T-helper 17 cell (primary cell): ENCODE measurements around the gene ITSN2. TPM values are rescaled to one million over a fixed set of nuclear protein-coding genes. Genes with fewer than 3 reads are reported as not detected.

Experiments
- ATAC-seq: fragments of 150-1000 bp; cut with Tn5 transposase; 2 replicates; pipeline ENCODE4 v1.10.0; 2021; ENCODE audit warnings: mild to moderate bottlenecking, moderate library complexity
- DNase-seq, 3 donors: peaks; one replicate each; pipeline versions ENCODE4 v3.0.0 to v3.0.0-alpha.2; 2020 to 2021
- H3K9me3 ChIP-seq: one replicate; pipeline ENCODE4 v1.7.0; 2013; ENCODE audit warnings: low read length, mild to moderate bottlenecking; ENCODE audit not compliant: control insufficient read depth, poor library complexity, severe bottlenecking
- H3K27ac Mint-ChIP-seq: one replicate; pipeline ENCODE4 v1.8.0; 2022; ENCODE audit warnings: mild to moderate bottlenecking, moderate library complexity, mixed read lengths
- H3K27me3 Mint-ChIP-seq: one replicate; pipeline ENCODE4 v1.8.0; 2022; ENCODE audit warnings: mixed read lengths
- H3K36me3 Mint-ChIP-seq: one replicate; pipeline ENCODE4 v1.8.0; 2022; ENCODE audit warnings: low read depth, mixed read lengths
- H3K4me1 Mint-ChIP-seq: one replicate; pipeline ENCODE4 v1.8.0; 2022; ENCODE audit warnings: mild to moderate bottlenecking, mixed read lengths
- H3K4me3 Mint-ChIP-seq: one replicate; pipeline ENCODE4 v1.8.0; 2022; ENCODE audit warnings: mild to moderate bottlenecking, moderate library complexity, mixed read lengths
- total RNA-seq, 4 donors: library from RNA in 2 of 4; stranded (reverse) in 2 of 4; gene quantifications; one replicate each; pipeline ENCODE4 v1.2.3 and lab custom pipeline; 2022 to 2026

Gene ITSN2
- total RNA-seq, 2 donors from 2014 or later = 90.5 to 95.5 TPM

DNA sequence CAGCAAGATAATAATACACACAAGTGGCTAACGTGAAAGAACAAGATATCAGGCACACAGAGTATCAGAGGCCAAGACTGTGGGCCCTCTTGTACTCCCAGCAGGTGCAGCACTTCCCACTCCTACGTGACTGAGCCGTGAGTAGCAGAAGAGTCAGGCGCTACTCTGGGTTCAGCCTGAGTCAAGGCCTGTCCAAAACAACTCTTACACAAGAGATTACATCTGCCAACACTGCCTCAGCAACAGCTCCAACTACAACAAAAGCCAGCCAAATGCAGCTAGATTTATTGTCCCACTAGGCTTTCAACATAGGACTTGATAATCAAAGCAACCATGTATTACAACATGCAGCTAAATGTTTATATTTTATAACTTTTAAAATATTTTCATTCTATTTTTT lies 56.2 kb downstream of the ITSN2 start:
- DNase-seq (no peak), ATAC-seq (no peak)
- peaks cover 13% of the 10 kb centered on the region for H3K36me3 Mint-ChIP-seq
- peaks cover 6% of the 10 kb centered on the region for H3K4me1 Mint-ChIP-seq
- H3K9me3 ChIP-seq = no peaks in the 10 kb centered on the region
- H3K27ac Mint-ChIP-seq = no peak overlapping the region
- H3K27me3 Mint-ChIP-seq = no peaks in the 10 kb centered on the region
- H3K4me3 Mint-ChIP-seq = peak overlapping the region; percentile 7

- DNase-seq (no peak), ATAC-seq (no peak)
- peaks cover 13% of the 10 kb centered on the region for H3K36me3 Mint-ChIP-seq
- H3K9me3 ChIP-seq = no peaks in the 10 kb centered on the region
- no peaks in the 10 kb centered on the region for H3K27me3 Mint-ChIP-seq
- H3K4me3 Mint-ChIP-seq = no peak overlapping the region
- H3K4me1 Mint-ChIP-seq = peaks cover 3% of the 10 kb centered on the region
- no peak overlapping the region for H3K27ac Mint-ChIP-seq
Measured at GRCh38 chr2:24301599-24301998, 58.7 kb downstream of the ITSN2 start.

DNA sequence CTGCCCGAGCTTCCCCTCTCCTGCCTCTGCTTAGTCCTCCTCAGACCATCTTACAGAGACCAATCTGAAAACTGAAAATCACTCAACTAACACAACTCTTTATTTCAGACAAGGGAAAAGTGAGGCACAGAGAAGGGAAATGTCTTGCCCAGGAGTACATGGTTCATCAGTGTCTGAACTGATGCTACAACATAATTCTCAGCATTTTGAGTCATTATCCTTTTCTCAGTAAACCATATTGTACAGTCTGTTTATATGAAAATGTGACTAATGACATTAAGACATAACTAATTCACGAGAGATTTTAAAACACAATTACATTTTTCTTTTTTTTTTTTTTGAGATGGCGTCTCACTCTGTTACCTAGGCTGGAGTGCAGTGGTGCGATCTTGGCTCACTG lies 62.7 kb downstream of the ITSN2 start:
- DNase-seq (no peak), ATAC-seq (no peak)
- H3K27me3 Mint-ChIP-seq = no peaks in the 10 kb centered on the region
- H3K36me3 Mint-ChIP-seq = peaks cover 13% of the 10 kb centered on the region
- H3K4me1 Mint-ChIP-seq = peaks cover 5% of the 10 kb centered on the region
- H3K9me3 ChIP-seq = no peaks in the 10 kb centered on the region
- H3K27ac Mint-ChIP-seq = no peak overlapping the region
- no peak overlapping the region for H3K4me3 Mint-ChIP-seq

DNA sequence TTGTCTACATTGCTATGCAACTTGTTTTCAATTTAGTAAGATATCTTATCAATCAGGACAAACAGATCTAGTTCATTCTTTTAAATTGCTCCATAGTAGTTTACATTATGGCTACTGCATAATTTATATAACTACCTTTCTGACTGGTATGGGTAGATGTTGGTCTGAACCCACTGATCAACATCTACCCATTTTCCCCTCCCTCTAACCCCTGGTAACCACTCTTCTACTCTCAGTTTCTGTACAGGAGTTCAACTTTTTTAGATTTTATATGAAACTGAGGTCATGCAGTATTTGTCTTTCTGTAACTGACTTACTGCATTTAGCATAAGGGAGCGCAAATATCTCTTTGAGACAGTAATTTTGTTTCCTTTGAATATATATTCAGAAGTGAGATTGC lies 73.2 kb downstream of the ITSN2 start:
- H3K27ac Mint-ChIP-seq = peak overlapping the region; percentile 80
- no peak for ATAC-seq
- peaks cover 6% of the 10 kb centered on the region for H3K36me3 Mint-ChIP-seq

GRCh38 chr2:24285484-24286152 lies 74.7 kb downstream of the ITSN2 start:
- H3K27me3 Mint-ChIP-seq = no peaks in the 10 kb centered on the region
- H3K36me3 Mint-ChIP-seq = peaks cover 5% of the 10 kb centered on the region
- no peak overlapping the region for H3K4me3 Mint-ChIP-seq
- peaks cover 9% of the 10 kb centered on the region for H3K4me1 Mint-ChIP-seq
- no peaks in the 10 kb centered on the region for H3K9me3 ChIP-seq
- ATAC-seq (no peak), DNase-seq (no peak)
- H3K27ac Mint-ChIP-seq = no peak overlapping the region

More for the DNA sequence above, 73.2 kb downstream of the ITSN2 start:
- DNase-seq = no peak
- no peaks in the 10 kb centered on the region for H3K9me3 ChIP-seq
- Mint-ChIP-seq H3K4me1 (peaks cover 10% of the 10 kb centered on the region), H3K4me3 (no peak overlapping the region), H3K27me3 (no peaks in the 10 kb centered on the region)

- peaks cover 4% of the 10 kb centered on the region for H3K36me3 Mint-ChIP-seq
- H3K27me3 Mint-ChIP-seq = no peaks in the 10 kb centered on the region
- peaks cover 6% of the 10 kb centered on the region for H3K4me1 Mint-ChIP-seq
- no peak overlapping the region for H3K27ac Mint-ChIP-seq
- ATAC-seq (no peak), DNase-seq (no peak)
- no peaks in the 10 kb centered on the region for H3K9me3 ChIP-seq
- no peak overlapping the region for H3K4me3 Mint-ChIP-seq
Measured at GRCh38 chr2:24280645-24281044, 79.7 kb downstream of the ITSN2 start.

GRCh38 chr2:24280161-24280560 lies 80.2 kb downstream of the ITSN2 start:
- DNase-seq (no peak), ATAC-seq (no peak)
- no peaks in the 10 kb centered on the region for H3K9me3 ChIP-seq
- H3K4me1 Mint-ChIP-seq = peaks cover 6% of the 10 kb centered on the region
- no peak overlapping the region for H3K4me3 Mint-ChIP-seq
- H3K27me3 Mint-ChIP-seq = no peaks in the 10 kb centered on the region
- peaks cover 4% of the 10 kb centered on the region for H3K36me3 Mint-ChIP-seq
- H3K27ac Mint-ChIP-seq = no peak overlapping the region

DNA sequence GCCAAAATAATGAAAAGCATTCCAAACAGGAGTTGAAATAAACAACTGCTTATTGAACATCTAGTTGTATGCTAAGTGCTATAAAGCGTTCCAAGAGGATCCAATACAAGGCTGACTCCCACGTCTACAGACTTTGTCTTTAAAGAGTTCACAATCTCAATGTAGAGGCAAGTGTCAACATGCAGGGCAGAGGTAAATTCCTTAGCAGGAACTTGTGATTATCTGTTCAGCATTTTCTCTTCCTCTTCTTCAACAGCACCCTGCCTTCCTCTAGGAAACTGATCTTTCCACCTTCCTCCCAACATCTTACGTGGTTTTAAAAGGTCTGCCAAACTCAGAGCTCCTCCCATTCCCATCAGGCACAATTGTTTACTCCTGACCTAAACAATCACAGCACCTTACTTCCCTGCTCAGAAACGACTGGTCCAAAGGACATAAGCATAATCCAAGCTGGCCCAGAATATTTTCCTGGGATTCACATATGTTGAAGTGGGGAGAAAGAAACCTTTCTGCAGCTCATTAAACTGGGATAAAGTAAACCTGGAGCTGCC lies 83.9 kb downstream of the ITSN2 start:
- DNase-seq (no peak), ATAC-seq (no peak)
- H3K9me3 ChIP-seq = no peaks in the 10 kb centered on the region
- no peaks in the 10 kb centered on the region for H3K27me3 Mint-ChIP-seq
- H3K4me3 Mint-ChIP-seq = no peak overlapping the region
- H3K27ac Mint-ChIP-seq = peak overlapping the region; percentile 39
- H3K36me3 Mint-ChIP-seq = peaks cover 12% of the 10 kb centered on the region
- peaks cover 6% of the 10 kb centered on the region for H3K4me1 Mint-ChIP-seq

DNA sequence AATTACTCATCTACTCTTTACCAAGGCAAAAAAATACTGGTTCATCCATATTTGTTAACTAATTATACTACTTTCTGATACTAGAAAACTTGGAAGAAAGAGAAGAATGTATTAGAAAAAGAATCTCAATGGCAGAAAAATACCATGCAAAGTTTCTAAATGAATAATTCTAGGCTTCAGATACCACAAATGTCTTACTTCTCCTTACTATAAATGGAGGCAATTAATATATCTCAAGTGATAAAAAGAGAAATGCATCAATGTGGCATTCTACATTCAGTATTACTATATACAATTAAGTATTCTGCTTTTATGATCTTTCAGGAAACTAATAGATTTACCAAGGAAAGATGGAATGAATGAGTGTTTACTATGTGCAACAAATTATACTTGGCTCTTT lies 85.5 kb downstream of the ITSN2 start:
- ATAC-seq (no peak), DNase-seq (no peak)
- H3K9me3 ChIP-seq = no peaks in the 10 kb centered on the region
- Mint-ChIP-seq H3K27me3 (no peaks in the 10 kb centered on the region), H3K27ac (no peak overlapping the region), H3K4me1 (peaks cover 10% of the 10 kb centered on the region), H3K36me3 (peaks cover 18% of the 10 kb centered on the region), H3K4me3 (no peak overlapping the region)

- DNase-seq = no peak
- H3K9me3 ChIP-seq = no peaks in the 10 kb centered on the region
- ATAC-seq = no peak
- no peak overlapping the region for H3K4me3 Mint-ChIP-seq
- H3K27me3 Mint-ChIP-seq = no peaks in the 10 kb centered on the region
- H3K27ac Mint-ChIP-seq = no peak overlapping the region
- H3K4me1 Mint-ChIP-seq = peaks cover 18% of the 10 kb centered on the region
- H3K36me3 Mint-ChIP-seq = peaks cover 24% of the 10 kb centered on the region
Measured at GRCh38 chr2:24273598-24273997, 86.7 kb downstream of the ITSN2 start.

DNA sequence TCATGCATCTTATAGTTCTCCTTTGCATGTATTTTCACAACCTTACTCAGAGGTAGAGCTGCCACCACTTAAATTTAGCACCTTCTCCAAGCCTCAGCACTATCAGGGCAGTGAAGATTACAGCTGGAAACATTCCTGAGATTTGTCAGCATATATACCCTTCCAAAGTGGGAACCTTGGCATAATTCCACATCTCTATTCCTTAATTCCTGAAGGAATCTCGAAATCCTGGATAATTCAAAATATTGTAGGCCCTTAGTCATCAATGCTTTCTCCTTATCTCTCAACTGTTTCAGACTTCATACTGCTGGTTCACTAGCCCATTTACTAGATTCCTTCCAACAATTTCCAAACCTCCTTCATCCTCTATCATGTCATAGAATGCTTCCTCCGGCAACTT lies 87.4 kb downstream of the ITSN2 start:
- no peak for ATAC-seq
- no peak for DNase-seq
- Mint-ChIP-seq H3K27ac (no peak overlapping the region), H3K27me3 (no peaks in the 10 kb centered on the region), H3K36me3 (peaks cover 25% of the 10 kb centered on the region), H3K4me3 (no peak overlapping the region), H3K4me1 (peaks cover 19% of the 10 kb centered on the region)
- no peaks in the 10 kb centered on the region for H3K9me3 ChIP-seq

DNA sequence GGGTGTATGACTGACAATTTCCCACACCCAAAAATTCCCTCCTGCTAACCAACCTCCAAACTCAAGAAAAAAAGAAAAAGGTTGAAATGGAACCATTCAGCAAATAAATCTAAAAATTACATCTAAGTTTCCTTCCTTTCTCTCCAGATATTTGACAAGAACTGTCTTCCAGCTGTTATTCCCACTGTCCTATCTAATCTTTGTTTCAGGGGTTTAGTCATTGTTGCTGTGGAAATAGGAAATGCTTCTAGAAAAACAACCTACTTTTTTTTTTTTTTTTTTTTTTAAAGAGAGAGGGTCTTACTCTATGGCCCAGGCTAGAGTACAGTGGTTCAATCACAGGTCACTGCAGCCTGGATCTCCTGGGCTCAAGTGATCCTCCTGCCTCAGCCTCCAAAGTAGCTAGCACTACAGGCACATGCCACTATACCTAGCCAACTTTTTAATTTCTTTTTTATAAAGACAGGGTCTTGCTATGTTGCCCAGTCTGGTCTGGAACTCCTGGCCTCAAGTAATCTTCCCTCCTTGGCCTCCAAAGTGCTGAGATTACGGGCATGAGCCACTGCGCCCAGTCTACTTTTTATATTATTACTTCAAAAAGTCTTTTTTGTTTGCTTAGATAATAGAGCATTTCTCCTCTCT lies 88.1 kb downstream of the ITSN2 start:
- no peaks in the 10 kb centered on the region for H3K9me3 ChIP-seq
- ATAC-seq = no peak
- H3K27ac Mint-ChIP-seq = peak overlapping the region; percentile 72
- no peak for DNase-seq
- H3K36me3 Mint-ChIP-seq = peaks cover 25% of the 10 kb centered on the region
- no peaks in the 10 kb centered on the region for H3K27me3 Mint-ChIP-seq
- no peak overlapping the region for H3K4me3 Mint-ChIP-seq
- peaks cover 21% of the 10 kb centered on the region for H3K4me1 Mint-ChIP-seq

- ATAC-seq = no peak
- DNase-seq = no peak
- Mint-ChIP-seq H3K4me3 (no peak overlapping the region), H3K27ac (peak overlapping the region; percentile 90), H3K4me1 (peaks cover 20% of the 10 kb centered on the region), H3K27me3 (no peaks in the 10 kb centered on the region), H3K36me3 (peaks cover 22% of the 10 kb centered on the region)
- no peaks in the 10 kb centered on the region for H3K9me3 ChIP-seq
Measured at GRCh38 chr2:24269265-24269664, 91.1 kb downstream of the ITSN2 start.

DNA sequence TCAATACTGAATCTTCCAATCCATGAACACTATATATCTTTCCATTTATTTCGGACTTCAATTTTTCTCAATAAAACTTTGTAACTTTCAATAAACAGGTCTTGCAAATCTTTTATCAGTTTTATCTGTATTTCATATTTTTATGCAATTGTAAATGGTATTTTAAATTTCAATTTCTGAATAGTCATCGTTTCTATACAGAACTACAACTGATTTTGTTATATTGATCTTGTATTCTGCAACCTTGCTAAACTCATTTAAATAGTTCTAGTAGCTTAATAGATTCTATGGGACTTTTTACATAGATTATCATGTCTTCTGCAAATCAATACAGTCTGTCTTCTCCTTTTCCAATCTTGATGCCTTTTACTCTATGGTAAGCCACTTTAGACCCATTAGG lies 95.1 kb downstream of the ITSN2 start:
- no peak for ATAC-seq
- Mint-ChIP-seq H3K4me1 (peaks cover 19% of the 10 kb centered on the region), H3K36me3 (peaks cover 14% of the 10 kb centered on the region), H3K27me3 (no peaks in the 10 kb centered on the region), H3K4me3 (no peak overlapping the region), H3K27ac (no peak overlapping the region)
- no peak for DNase-seq
- no peaks in the 10 kb centered on the region for H3K9me3 ChIP-seq
